Erythroblast (primary cell): ENCODE measurements around the gene PIF1.

Source experiments
- GATA1 ChIP-seq: IDR thresholded peaks from 2 replicates; pipeline ENCODE4 v1.6.1; 2011; ENCODE audit warnings: low read depth, mild to moderate bottlenecking, control low read depth, low read length, moderate library complexity
- POLR2A ChIP-seq: IDR thresholded peaks from 2 replicates; pipeline ENCODE4 v1.6.1; 2011; ENCODE audit warnings: mild to moderate bottlenecking, low read length

- TF ChIP-seq POLR2A (no peak), GATA1 (no peak)
Observed at GRCh38 chr15:64806509-64806908, 18.9 kb downstream of the PIF1 start.
